Neural progenitor cell (in vitro differentiated cells): ENCODE results near the gene LDLRAD4.

ENCODE experiments used
- CTCF ChIP-seq: fragments of 200-600 bp; sonication (generic); IDR thresholded peaks from 2 replicates; pipeline ENCODE4 v1.5.1; 2017; ENCODE audit warnings: antibody characterized with exemption, mild to moderate bottlenecking
- EZH2phosphoT487 ChIP-seq: fragments of 200-600 bp; sonication (generic); IDR thresholded peaks from 2 replicates; pipeline ENCODE4 v1.6.1; 2017; ENCODE audit warnings: antibody characterized with exemption

DNA sequence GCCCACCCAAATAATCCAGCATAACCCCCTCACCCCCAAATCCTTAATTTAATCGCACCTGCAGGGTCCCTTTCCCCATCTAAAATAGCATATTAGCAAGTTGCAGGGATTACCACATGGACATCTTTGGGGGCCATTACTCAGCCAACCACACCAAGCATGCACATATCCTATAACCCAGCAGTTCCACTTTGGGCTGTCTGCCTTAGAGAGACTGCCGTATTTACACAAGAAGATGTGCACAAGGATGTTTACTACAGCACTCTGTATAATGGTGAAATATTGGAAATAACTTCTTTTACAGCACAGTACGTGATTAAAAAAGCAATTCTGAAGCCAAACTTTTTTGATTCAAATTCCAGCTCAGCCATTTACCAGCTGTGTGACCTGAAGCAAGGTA, 17.3 kb upstream of the LDLRAD4 start:
- TF ChIP-seq CTCF, result no peak
- no peak for TF ChIP-seq EZH2phosphoT487
